IMR-90 (cell line): ENCODE measurements around the gene NUP210. TPM values are rescaled to one million over a fixed set of nuclear protein-coding genes. Genes with fewer than 3 reads are reported as not detected.

Experiments
- ATAC-seq: fragments of 200-7000 bp; cut with Tn5 transposase; 2 replicates; pipeline ENCODE4 v1.9.1; 2020; ENCODE audit warnings: low read depth, mild to moderate bottlenecking, moderate library complexity
- BruUV-seq: library from RNA; stranded (reverse); fragments of 400-500 nt; replicated peaks from 2 replicates; lab custom pipeline; 2021; lab: Mats Ljungman, UMichigan
- CTCF ChIA-PET: fragments of 300-600 bp; formaldehyde crosslinking; extraction: SDS; loops from one replicate; lab custom pipeline; 2021; ENCODE audit warnings: antibody characterized with exemption; lab: Yijun Ruan, JAX
- POLR2A ChIA-PET: fragments of 300-600 bp; sonication (Branson Sonifier 250); formaldehyde crosslinking; loops from one replicate; lab custom pipeline; 2022; ENCODE audit warnings: antibody characterized with exemption; ENCODE audit not compliant: unreplicated experiment; lab: Charles Lee
- DNase-seq: peaks from one replicate; pipeline ENCODE4 v3.0.0; 2013
- H2AFZ ChIP-seq: replicated peaks from 2 replicates; pipeline ENCODE3; 2013; ENCODE audit warnings: low read length, mild to moderate bottlenecking; ENCODE audit not compliant: poor library complexity
- H2AK5ac ChIP-seq: 2 replicates; pipeline ENCODE4 v1.6.1; 2013; ENCODE audit warnings: low read depth, low read length, inconsistent platforms
- H2AK9ac ChIP-seq: replicated peaks from 2 replicates; pipeline ENCODE3; 2013; ENCODE audit warnings: mild to moderate bottlenecking, low read depth, low read length, moderate library complexity; ENCODE audit not compliant: poor library complexity
- H2BK120ac ChIP-seq: 2 replicates; pipeline ENCODE4 v1.6.1; 2013; ENCODE audit warnings: low read depth, low read length, inconsistent platforms
- H2BK15ac ChIP-seq: 3 replicates; pipeline ENCODE4 v1.6.1; 2013; ENCODE audit warnings: low read depth, low read length, inconsistent platforms
- H2BK20ac ChIP-seq: 2 replicates; pipeline ENCODE4 v1.6.1; 2013; ENCODE audit warnings: low read depth, mild to moderate bottlenecking, inconsistent platforms, low read length, moderate library complexity
- H2BK5ac ChIP-seq: 2 replicates; pipeline ENCODE4 v1.6.1; 2013; ENCODE audit warnings: mild to moderate bottlenecking, low read depth, low read length, inconsistent platforms; ENCODE audit not compliant: poor library complexity, severe bottlenecking
- H3K14ac ChIP-seq: replicated peaks from 2 replicates; pipeline ENCODE4 v1.6.1; 2013; ENCODE audit warnings: low read depth, low read length, inconsistent platforms
- H3K18ac ChIP-seq: 2 replicates; pipeline ENCODE4 v1.6.1; 2013; ENCODE audit warnings: low read depth, low read length, control low read depth
- H3K23ac ChIP-seq: 2 replicates; pipeline ENCODE4 v1.6.1; 2013; ENCODE audit warnings: low read depth, low read length, inconsistent platforms
- H3K27ac ChIP-seq: 2 replicates; pipeline ENCODE4 v1.5.1; 2013; ENCODE audit warnings: mild to moderate bottlenecking, control low read depth, low read length; ENCODE audit not compliant: insufficient read depth
- H3K27me3 ChIP-seq: 2 replicates; pipeline ENCODE4 v1.6.1; 2013; ENCODE audit warnings: low read length; ENCODE audit not compliant: control insufficient read depth, insufficient read depth
- H3K36me3 ChIP-seq: 2 replicates; pipeline ENCODE4 v1.6.1; 2013; ENCODE audit warnings: low read length, mixed read lengths; ENCODE audit not compliant: control insufficient read depth, insufficient read depth
- H3K4ac ChIP-seq: 2 replicates; pipeline ENCODE4 v1.6.1; 2013; ENCODE audit warnings: low read depth, low read length, inconsistent platforms
- H3K4me1 ChIP-seq: 2 replicates; pipeline ENCODE4 v1.6.1; 2013; ENCODE audit warnings: low read length, mixed read lengths; ENCODE audit not compliant: control insufficient read depth, insufficient read depth
- H3K4me2 ChIP-seq: 2 replicates; pipeline ENCODE4 v1.6.1; 2013; ENCODE audit warnings: low read depth, mild to moderate bottlenecking, control low read depth, low read length, moderate library complexity
- H3K4me3 ChIP-seq: 2 replicates; pipeline ENCODE4 v1.5.1; 2013; ENCODE audit warnings: low read depth, mild to moderate bottlenecking, control low read depth, low read length, moderate library complexity; ENCODE audit not compliant: insufficient read depth
- H3K56ac ChIP-seq: 2 replicates; pipeline ENCODE4 v1.6.1; 2013; ENCODE audit warnings: low read length, inconsistent platforms; ENCODE audit not compliant: insufficient read depth; ENCODE audit errors: extremely low read depth
- H3K79me1 ChIP-seq, 2 experiments: 2 replicates each; pipeline ENCODE4 v1.6.1; 2013; ENCODE audit warnings: low read length in 2 of 2, inconsistent platforms in 1 of 2, low read depth in 1 of 2
- H3K9ac ChIP-seq: 2 replicates; pipeline ENCODE4 v1.6.1; 2013; ENCODE audit warnings: low read depth, low read length, control low read depth
- H3K9me1 ChIP-seq: 2 replicates; pipeline ENCODE4 v1.6.1; 2013; ENCODE audit warnings: low read length, inconsistent platforms; ENCODE audit not compliant: insufficient read depth
- H3K9me3 ChIP-seq: 2 replicates; pipeline ENCODE4 v1.6.1; 2013; ENCODE audit warnings: low read length; ENCODE audit not compliant: control insufficient read depth, insufficient read depth
- H4K20me1 ChIP-seq: 2 replicates; pipeline ENCODE4 v1.6.1; 2013; ENCODE audit warnings: low read length, inconsistent platforms; ENCODE audit not compliant: insufficient read depth
- H4K5ac ChIP-seq: 2 replicates; pipeline ENCODE4 v1.6.1; 2013; ENCODE audit warnings: mild to moderate bottlenecking, low read depth, low read length, control low read depth
- H4K8ac ChIP-seq, 2 experiments: 2 replicates each; pipeline ENCODE4 v1.6.1; 2013; ENCODE audit warnings: low read depth in 2 of 2, low read length in 2 of 2, control low read depth in 1 of 2, inconsistent platforms in 1 of 2
- H4K91ac ChIP-seq: 2 replicates; pipeline ENCODE4 v1.6.1; 2013; ENCODE audit warnings: low read depth, low read length, inconsistent platforms; ENCODE audit not compliant: insufficient read depth
- CEBPB ChIP-seq: IDR thresholded peaks from 2 replicates; pipeline ENCODE4 v1.6.1; 2012; ENCODE audit warnings: low read depth, low read length, improper control_type of control experiment
- CHD1 ChIP-seq: IDR thresholded peaks from 2 replicates; pipeline ENCODE4 v1.6.1; 2012; ENCODE audit warnings: low read depth, low read length, improper control_type of control experiment
- CTCF ChIP-seq: conservative IDR thresholded peaks from 2 replicates; pipeline ENCODE4 v1.5.1; 2012; ENCODE audit warnings: mild to moderate bottlenecking, low read depth, low read length, improper control_type of control experiment
- ELK1 ChIP-seq: fragments of 150-350 bp; IDR thresholded peaks from 2 replicates; pipeline ENCODE4 v1.6.1; 2016; ENCODE audit warnings: low read depth, mild to moderate bottlenecking, low read length, moderate library complexity, borderline replicate concordance
- FOS ChIP-seq: fragments of 150-350 bp; IDR thresholded peaks from 2 replicates; pipeline ENCODE4 v1.6.1; 2016; ENCODE audit warnings: low read depth, low read length
- MXI1 ChIP-seq: IDR thresholded peaks from 2 replicates; pipeline ENCODE4 v1.6.1; 2012; ENCODE audit warnings: low read depth, mild to moderate bottlenecking, low read length, moderate library complexity, borderline replicate concordance
- NFE2L2 ChIP-seq: fragments of 150-350 bp; IDR thresholded peaks from 2 replicates; pipeline ENCODE4 v1.6.1; 2016; ENCODE audit warnings: low read depth, mild to moderate bottlenecking, low read length
- POLR2A ChIP-seq: IDR thresholded peaks from 2 replicates; pipeline ENCODE4 v1.6.1; 2012; ENCODE audit warnings: mild to moderate bottlenecking, low read depth, low read length
- RCOR1 ChIP-seq: IDR thresholded peaks from 2 replicates; pipeline ENCODE4 v1.6.1; 2012; ENCODE audit warnings: mild to moderate bottlenecking, low read length, improper control_type of control experiment; ENCODE audit not compliant: insufficient replicate concordance
- RFX5 ChIP-seq: IDR thresholded peaks from 2 replicates; pipeline ENCODE4 v1.8.0; 2012; ENCODE audit warnings: low read depth, mild to moderate bottlenecking, low read length, moderate library complexity
- WGBS, 2 experiments: methylation state at CpG; one replicate each; pipeline versions ENCODE4 v1.1.5 to v1.1.7; 2013; ENCODE audit warnings: missing lambda C conversion rate in 2 of 2; ENCODE audit not compliant: insufficient read length in 1 of 2; ENCODE audit errors: extremely low coverage in 2 of 2; 5-methylcytosine and 5-hydroxymethylcytosine counted together
- dilution Hi-C: fragments of 300-500 bp; cut with HindIII; formaldehyde crosslinking; loops from one replicate; pipeline ENCODE4 v1.14.3; 2018; ENCODE audit warnings: low sequenced_read_pairs; ENCODE audit not compliant: unreplicated experiment
- in situ Hi-C: fragments of 300-500 bp; cut with MboI; formaldehyde crosslinking; loops from 3 replicates; pipeline ENCODE4 v1.14.3; 2019; ENCODE audit warnings: low sequenced_read_pairs, inconsistent platforms, mixed read lengths
- intact Hi-C: fragments of 100-400 bp; cut with micrococcal nuclease; formaldehyde crosslinking; loops from 2 replicates; pipeline ENCODE4 v1.10.0; 2022
- polyA plus RNA-seq, 3 experiments: library from polyadenylated mRNA; depleted of rRNA; stranded (reverse); fragments of >200 nt; gene quantifications; 2 replicates each; pipeline ENCODE4 v1.2.3, GENCODE V29; 2012; ENCODE audit warnings: low replicate concordance in 1 of 3
- total RNA-seq: library from RNA; depleted of rRNA; stranded (reverse); fragments of >200 nt; gene quantifications from 2 replicates; pipeline ENCODE4 v1.2.3, GENCODE V29; 2012

NUP210 gene
- total and polyA plus RNA-seq, 2 of the 4 experiments (the other 2 are of a cell fraction) = under 0.01 to 0.03 TPM

GRCh38 chr3:13313813-13314212, 106.3 kb downstream of the NUP210 start:
- Histone ChIP-seq H2BK5ac (no peak overlapping the region), H3K27me3 (peaks cover 2% of the 10 kb centered on the region), H3K9me1 (no peaks in the 10 kb centered on the region), H3K14ac (no peak overlapping the region), H3K27ac (no peak overlapping the region), H4K5ac (no peak overlapping the region), H3K79me1 (no peaks in the 10 kb centered on the region), H4K20me1 (no peaks in the 10 kb centered on the region), H2BK15ac (no peak overlapping the region), H3K4me2 (no peak overlapping the region), H3K23ac (no peak overlapping the region), H3K4me1 (no peaks in the 10 kb centered on the region), H3K36me3 (no peaks in the 10 kb centered on the region), H3K4me3 (no peak overlapping the region), H2AK9ac (no peak overlapping the region), H3K9ac (no peak overlapping the region), H2BK20ac (no peak overlapping the region), H4K8ac (no peak overlapping the region), H3K9me3 (no peaks in the 10 kb centered on the region), H2AFZ (no peak overlapping the region), H3K56ac (no peak overlapping the region), H4K91ac (no peak overlapping the region), H2BK120ac (no peak overlapping the region), H2AK5ac (no peak overlapping the region), H3K18ac (no peak overlapping the region), H3K4ac (no peak overlapping the region)
- ChIA-PET CTCF (no interaction called here), POLR2A (no interaction called here)
- WGBS, 2 experiments = no CpG with 5 or more reads among the region's 10 CpGs
- in situ Hi-C loops (no loop called here), intact Hi-C loops (no loop called here), dilution Hi-C loops (no loop called here)
- TF ChIP-seq RFX5 (no peak), RCOR1 (no peak), CTCF (no peak), POLR2A (no peak), ELK1 (no peak), CHD1 (no peak), MXI1 (no peak), NFE2L2 (no peak), FOS (no peak), CEBPB (no peak)
- no TSS peak for BruUV-seq
- ATAC-seq (no peak), DNase-seq (no peak)
